Brain pericyte (primary cell): Measurements from ENCODE around the gene CPS1.

ENCODE experiments used
- DNase-seq: peaks from one replicate; pipeline ENCODE4 v3.0.0-alpha.2; 2012; ENCODE audit warnings: low read depth, low spot score

The CPS1 gene

DNA sequence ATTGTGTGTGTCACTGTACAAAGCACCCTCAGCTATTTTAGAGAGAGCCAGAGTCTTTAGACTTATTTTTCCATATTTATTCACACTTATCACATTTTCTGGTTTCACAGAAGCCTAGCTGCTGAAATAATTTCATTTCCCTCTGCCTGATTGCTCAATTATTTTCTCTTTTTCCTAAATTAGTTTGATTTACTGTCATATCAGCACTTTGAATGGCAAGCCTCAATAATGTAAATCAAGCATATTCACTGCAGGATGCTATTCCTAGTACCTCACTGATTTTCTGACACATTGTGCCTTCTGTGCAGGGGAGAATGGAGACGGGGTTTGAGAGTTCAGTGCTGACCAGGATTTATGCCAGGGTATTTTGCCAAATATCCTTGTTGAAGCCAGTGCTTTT, 48.3 kb downstream of the CPS1 start:
- no peak for DNase-seq

DNA sequence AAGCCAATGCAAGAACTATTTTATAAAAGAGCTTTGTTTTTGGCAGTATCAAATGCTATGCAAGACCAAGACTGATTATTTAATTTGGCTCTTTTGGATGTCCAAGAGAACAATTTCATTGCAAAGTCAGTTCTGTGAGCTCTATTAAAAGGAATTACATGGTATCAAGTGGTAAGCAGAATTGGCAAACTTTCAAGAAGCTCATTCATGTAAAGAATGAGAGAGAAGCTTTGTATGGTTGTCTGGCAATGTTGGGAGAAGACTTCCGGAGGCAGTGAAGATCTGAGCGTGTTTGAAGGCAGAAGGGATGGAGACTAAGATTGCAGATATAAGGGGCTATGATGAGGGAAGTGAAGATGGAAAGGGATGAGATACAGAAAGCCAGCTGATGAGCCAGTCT, 49.6 kb downstream of the CPS1 start:
- DNase-seq: no peak

DNA sequence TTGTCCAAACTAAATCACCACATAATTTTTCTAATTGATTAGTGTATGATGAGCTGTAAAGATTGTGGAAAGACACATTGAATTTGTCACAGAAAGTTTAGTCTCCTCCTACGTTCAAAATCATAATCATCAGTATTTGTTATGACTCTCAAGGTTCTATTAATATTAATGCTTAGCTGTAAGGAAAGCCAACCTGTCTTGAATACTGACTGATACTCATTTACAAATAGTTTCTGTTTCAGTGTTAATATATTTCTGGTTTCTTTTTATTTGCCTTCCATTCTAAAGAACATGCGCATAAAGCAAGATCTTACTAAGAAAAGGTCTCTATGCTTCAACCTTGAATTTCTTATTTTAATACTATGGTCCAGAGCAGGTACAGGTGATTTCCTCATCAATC, 55.1 kb downstream of the CPS1 start:
- DNase-seq: no peak

DNA sequence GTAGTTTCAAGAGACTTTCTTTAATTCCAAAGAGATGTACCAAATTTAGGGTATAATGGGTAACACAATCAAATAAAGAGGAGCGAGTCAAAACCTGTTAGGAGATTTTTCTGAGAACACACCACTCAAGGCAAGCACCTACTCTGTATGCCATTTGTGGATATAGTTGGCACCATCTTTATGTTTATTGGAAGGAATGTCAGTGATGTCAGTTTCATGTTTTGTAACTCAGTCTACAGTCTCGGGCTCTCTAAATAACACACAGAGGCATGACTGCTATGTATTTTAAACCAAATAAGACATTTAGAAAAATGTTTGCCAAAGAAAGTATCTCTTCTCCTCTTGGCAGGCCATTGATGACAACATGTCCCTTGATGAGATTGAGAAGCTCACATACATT, 59.7 kb downstream of the CPS1 start:
- DNase-seq: no peak

DNA sequence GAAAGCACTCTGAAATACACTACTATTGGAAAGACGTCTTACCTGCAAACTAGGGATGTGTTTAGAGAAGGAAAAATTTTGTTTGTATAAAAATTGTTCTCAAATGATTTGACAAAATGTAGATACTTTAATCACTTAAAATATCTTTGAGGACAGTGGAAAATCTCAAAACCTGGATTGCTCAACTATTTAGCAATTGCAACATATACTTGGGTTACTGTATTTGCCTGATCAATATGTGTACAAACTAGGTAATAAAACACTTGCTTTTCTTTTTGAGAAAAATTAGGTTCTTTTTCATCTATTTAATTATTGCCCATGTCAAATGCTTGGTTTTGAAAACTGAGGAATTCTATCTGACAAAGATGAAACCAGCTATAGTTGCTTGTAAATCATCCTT, 60.9 kb downstream of the CPS1 start:
- no peak for DNase-seq

DNA sequence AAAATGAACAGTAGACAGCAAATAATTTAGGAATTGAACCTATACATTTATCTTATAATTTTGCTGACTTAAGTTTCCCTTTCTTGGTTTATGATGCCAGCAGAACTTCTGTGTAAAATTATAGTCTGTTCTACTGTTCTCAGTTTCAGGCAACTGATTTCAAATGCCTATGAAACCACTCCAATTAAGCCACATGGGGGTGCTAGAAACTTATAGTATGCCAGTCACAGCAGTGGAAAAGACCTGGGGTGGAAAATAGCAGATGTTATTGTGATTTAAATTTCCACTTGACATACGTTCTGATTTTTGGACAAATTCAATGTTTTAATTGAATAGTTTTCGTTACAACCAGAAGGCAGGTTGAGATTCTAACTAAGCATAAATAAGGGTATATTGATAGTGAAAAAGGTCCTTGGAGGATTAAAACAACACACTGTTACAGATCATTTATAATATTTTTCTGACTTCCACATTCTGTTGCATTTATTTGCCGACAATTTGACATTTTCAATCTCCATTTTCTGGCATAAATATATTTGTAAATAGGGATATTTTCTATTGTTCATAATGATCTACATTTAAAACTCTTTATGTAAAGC, 61.4 kb downstream of the CPS1 start:
- DNase-seq: no peak

DNA sequence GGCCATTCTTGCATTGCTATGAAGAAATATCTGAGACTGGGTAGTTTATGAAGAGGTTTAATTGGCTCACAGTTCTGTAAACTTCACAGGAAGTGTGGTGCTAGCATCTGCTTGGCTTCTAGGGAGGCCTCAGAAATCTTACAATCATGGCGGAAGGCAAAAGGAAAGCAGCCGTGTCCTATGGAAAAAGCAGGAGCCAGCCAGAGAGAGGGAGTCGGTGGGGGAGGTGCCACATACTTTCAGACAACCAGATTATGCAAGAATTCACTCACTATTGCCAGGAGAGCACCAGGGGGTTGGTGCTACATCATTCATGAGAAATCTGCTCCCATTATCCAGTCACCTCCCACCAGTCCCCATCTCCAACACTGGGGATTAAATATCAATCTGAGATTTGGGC, 64.1 kb downstream of the CPS1 start:
- DNase-seq: no peak

DNA sequence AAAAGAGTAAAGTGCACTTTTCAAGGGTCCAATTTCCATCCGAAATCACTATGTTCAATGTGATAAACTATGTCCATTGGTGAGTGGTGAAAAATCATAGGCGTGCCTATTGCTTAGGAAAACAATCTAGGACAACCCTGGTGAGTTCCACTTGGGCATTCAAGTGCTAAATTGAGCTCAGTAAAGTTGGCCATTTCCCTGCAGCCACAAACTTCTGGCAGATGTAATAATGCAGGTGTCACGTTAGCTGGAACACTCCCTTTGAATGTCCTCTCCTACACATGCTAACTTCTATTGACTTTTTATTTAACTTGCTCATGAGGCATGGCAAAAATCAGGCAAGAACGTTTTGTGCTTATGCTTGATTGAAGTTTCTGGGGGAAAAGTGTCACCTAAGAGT, 67.1 kb downstream of the CPS1 start:
- DNase-seq: no peak

DNA sequence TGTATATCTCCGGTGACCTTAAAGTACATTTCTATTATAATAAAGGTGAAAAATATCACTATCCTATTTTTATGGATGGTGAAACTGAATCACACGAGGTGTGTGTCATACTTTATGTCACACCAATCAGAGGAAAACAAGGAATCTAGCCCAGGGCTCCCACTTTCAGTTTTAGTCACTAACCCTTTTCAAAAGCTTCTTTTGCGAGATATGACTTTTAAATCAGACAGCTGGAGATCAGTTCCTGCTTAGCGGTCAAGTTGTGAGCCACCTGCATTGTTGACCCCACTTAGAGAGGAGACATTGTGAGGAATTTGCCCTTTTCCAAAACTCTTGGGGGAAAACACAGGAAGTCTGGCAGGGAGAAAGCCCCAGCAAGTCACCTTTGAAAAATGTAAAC, 70.5 kb downstream of the CPS1 start:
- DNase-seq: no peak

DNA sequence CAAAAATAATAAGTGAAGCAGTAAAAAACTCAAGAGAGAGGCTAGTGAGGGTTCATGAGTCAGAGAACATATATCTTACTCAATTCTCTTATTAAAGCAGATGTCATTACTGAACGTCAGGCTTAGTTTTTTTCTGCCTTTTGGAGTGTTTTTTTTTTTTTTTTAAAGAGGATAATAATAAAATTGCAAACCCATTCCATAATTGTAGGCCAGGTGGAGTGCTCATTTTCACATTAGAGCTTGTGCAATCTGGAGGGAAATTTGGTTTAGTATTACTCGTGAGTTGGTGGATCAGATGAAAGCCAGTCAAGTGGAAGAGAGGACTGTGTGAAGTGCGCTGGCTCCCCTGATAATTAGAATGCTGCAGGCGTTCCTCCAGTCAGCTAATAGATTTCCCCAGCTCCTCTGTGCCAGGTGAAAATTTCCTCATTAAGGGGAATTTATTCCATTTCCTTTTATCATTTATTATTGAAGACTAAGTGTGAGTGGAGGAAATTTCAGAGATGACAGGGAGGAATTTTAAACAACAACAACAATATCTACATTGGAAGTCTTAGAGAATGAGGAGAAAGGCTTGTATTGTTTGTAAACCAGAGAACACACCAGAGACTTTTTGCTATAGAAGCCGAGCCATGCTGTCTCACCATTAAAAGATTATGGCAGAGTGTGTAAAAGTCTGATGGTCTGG, 74.6 kb downstream of the CPS1 start:
- no peak for DNase-seq

DNA sequence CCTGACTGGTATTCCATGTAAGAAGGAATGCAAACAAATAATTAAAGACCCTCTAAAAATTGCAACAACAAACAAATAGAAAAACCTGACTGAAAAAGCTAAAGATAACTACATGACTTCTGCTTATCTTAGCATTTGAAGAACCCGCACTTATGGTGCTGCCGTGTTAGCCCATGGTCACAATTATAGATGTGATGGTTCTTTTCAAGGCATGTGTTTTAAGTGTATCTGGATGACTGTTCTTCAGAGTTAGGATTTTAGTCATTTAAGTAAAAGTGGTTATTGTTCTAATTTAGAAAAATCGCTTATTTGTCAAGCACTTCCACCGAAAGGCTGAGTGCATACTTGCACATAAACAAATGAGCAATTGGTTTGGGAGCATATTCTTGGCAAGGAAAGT, 77.3 kb downstream of the CPS1 start:
- DNase-seq: no peak

DNA sequence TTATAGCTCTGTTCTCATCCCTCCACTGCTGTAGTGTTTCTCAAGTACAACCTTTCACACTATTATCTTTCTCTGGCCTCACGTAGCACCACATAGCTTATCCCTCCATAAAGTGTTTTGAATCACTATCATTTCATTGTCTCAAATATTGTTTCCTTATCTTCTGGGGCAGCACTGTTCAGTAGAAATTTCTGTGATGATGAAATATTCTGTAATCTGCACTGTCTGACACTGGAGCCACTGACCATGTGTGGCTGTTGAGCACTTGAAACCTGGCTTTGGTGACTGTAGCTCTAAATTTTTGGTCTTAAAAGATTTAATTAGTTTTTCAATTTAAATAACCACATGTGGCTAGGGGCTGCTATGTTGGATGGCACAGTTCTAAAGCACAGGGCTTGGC, 78.9 kb downstream of the CPS1 start:
- no peak for DNase-seq

DNA sequence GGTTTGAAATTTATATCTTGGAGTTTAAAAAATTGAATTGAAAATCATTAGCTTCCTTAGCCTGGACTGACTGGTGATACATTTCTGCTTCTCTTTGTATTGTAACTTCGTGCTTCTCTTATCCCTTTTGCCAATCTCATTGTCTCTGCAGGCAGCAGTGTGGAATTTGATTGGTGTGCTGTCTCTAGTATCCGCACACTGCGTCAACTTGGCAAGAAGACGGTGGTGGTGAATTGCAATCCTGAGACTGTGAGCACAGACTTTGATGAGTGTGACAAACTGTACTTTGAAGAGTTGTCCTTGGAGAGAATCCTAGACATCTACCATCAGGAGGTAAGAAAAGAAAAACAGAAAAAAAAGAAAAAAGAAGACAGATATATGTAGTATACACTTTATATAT, 85.9 kb downstream of the CPS1 start:
- no peak for DNase-seq

DNA sequence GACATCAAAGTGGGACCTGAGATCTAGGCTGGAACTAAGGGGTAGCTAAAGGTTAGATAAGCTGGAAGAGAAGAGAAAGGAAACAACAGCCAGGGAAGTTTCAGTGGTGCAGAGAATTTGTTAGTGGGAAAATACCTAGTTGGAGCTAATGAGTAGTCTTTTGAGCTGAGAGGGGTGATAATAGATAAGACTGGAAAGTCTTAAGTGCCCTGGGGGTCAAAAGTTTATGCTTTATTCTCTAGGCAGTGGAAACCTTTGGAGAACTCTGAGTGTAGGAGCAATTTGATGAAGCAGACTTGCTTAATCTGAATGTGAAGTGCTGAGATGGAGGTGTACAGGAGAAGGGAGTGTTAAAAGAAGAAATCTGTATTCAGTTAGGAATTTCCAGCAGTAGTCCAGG, 90.8 kb downstream of the CPS1 start:
- no peak for DNase-seq

DNA sequence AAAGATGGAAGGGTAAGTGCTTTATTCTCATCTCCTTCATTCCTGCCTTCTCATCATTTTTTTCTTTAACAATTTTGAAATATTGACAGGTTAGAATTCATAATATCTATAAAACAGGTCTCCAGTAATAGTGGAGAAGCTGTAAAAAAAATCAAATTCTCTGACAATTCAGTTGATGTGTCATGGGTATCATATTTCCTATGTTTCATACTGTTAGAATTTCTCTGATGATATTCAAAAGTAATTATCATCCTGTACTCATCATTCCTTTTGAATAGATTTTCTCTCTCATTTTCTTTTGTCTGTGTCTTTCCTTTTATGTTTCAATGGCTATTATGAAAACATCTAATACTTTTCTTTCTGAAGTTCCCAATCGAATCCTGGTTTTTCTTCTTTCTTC, 97.7 kb downstream of the CPS1 start:
- no peak for DNase-seq

DNA sequence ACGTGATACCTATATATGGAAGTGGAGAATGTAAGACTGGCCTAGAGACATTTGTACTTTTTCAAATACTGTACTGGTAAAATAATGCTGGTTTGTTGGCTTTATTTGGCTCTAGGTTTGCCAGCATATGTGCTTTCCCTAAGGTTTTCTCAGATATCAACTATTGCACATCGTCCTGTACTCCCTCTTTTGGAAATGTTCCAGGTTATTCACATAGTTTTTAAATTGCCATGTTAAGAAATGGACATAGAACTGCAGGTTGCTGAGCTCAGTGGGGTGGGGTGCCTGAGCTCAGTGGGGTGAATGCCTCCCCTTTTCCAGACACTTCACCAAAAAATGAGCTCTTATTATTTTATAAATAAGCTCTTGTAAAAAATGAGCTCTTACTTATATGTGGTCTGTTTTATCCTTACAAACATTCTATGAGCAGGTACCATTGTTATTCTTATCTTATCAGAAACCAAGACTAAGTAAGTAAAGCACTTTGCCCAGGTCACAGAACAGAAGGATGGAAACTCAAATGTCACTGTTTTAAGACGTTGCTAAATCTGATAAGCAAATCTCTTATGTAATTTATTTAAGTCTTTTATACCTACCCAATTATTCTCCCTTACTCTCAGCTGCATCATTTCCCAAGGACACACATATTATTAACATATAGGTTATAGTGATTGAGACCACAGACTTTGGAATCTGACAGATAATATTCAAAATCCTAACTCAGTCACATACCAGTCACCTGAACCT, 99.0 kb downstream of the CPS1 start:
- no peak for DNase-seq

DNA sequence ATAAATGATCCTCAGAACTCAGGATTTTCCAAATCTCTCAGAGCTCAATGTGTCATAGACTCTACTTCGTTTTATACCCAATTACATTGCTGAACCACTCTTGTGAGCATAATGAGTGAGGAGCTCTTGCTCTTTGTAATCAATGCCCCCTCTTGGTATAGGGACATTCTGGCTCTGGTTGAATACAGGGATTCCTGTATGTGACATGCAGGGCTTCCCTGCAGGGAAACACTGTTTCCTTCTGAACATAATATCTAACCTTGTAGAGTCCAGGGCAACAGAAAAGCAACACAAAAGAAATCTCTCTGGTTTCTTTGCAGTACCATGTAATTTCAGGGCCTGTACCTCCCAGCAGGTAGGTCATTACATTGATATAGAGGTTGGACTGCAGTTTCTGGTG, 101.5 kb downstream of the CPS1 start:
- no peak for DNase-seq

DNA sequence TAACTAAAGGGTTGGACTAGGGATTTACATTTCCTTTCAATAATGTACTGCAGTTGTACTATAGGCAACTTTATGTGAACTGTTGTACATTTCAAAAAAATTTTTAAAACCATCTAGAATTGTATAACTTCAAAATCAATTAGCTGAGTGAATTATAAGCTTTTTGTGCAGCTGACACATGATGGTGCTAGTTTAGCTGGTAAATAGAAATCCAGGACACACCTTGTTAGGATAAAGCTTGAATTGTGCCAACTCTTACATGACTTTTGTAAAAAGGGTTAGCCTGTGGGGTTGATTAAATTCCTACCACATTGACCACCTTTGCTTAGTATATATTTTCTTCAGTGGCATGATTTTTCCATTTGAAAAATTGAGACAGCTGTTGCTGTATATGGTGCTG, 104.4 kb downstream of the CPS1 start:
- no peak for DNase-seq

DNA sequence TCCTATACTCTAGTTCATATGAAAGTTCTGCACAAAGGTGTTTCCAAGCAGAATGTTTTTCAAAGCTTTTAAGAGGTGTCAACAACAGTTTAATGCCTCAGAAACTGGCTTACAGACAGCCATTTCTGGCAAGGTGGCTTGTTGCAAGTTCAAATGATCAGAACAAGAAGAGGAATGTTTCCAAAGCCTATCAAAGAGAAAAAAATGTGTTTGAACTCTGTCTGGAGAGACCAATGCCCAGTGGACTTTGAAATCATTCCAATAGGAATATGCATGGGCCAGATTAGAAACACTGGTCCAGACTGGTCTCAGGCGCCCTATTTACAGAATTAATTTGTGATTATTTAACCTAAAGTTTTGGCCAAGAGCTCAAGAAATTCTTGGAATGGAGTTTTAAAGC, 106.2 kb downstream of the CPS1 start:
- DNase-seq: no peak

DNA sequence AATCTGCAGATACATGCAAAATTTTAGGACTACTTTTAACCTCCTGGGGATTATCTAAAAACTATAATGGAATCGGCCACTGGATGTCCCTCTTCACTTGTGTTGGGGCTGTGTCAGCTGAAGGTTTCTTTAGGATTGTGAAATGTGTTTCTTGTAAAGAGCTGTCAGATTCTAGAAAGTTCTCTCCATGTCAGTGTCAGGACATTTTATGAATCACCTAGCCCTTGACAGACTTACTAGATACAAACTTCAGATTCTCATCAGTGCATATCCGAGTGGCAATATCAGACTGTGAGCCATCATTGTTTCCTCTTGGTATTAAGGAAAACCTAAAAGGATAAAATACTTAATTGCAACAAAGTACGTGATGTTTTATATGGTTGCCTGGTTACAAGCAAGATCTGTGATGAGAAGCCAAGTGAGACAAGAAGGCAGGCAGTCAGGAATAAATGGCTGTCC, 107.3 kb downstream of the CPS1 start:
- no peak for DNase-seq

DNA sequence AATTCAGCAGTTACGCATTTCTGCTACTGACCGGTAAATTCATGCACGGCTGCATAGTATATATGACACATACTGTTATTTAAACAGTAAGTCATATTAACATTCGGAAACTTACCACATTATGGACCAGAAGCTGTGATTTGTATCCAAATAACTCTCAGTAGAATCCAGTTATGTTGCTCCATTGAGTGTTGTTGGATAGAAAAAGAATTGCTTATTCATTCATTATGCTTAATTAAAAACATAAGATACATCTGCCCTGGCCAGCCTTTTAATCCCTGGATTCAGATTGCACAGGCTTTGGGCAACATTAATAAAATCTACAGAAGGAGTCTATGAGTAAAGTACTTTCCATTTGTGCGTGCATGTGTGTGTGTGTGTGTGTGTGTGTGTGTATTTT, 111.3 kb downstream of the CPS1 start:
- no peak for DNase-seq

DNA sequence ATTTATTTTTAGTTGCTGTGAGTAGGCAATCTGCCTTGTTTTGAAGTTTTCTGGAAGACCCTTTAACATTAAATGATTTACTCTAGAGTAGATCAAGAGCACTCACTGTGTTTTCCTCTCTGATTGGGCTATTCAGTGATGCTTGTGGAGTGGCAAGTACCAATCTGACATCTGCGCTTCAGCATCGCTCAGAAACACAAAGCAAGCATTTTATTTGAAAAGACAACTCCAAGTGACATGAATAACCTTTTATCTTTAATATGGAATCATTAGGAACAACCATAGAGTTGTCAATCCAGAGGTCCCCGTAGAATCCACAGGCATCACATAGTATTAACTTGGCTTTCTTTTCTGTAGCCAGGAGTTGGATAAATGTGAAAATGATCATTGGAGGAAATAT, 114.7 kb downstream of the CPS1 start:
- no peak for DNase-seq

DNA sequence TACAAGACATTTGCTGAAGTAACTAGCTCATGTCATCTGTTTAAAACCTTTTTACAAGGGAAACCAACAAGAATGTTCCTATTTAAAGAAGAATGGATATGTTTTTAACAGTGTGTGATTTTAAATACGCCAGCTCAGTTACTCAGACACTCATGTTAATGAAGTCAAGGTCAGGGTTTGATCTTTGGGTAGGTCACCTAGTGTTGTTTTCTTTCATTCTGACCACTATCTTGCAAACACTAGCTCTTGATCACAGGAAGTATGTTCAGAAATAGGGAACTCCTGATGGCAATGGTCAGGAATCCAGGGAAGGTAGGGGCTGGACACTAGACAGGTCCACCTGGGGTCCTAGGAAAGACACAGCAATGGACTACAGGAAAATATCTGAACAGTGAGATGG, 116.7 kb downstream of the CPS1 start:
- no peak for DNase-seq
